ENCODE measurements around the gene ARFGAP1. TPM values are rescaled to one million over a fixed set of nuclear protein-coding genes. Genes with fewer than 3 reads are reported as not detected.
"Not testable (repeated sequence)": the region's sequence is repeated elsewhere in the genome, so short reads cannot be mapped to it uniquely, and the experiment has no call there.

The ARFGAP1 gene
- total RNA-seq, 1 experiment from 2014 or later, result 61.8 TPM

- DNase-seq (ENCODE audit: low read depth), result no peak
Measured at GRCh38 chr20:63290136-63290676, 17.6 kb downstream of the ARFGAP1 start.

- DNase-seq (ENCODE audit: low read depth), result no peak
Measured at GRCh38 chr20:63290677-63291472, 18.3 kb downstream of the ARFGAP1 start.

GRCh38 chr20:63291811-63292210 is 19.2 kb downstream of the ARFGAP1 start:
- DNase-seq (ENCODE audit: low read depth), result no peak

- peak; percentile 16 for DNase-seq (ENCODE audit: low read depth)
Measured at GRCh38 chr20:63292292-63292701, 19.7 kb downstream of the ARFGAP1 start.

- DNase-seq (ENCODE audit: low read depth), result no peak
Measured at GRCh38 chr20:63292904-63293303, 20.3 kb downstream of the ARFGAP1 start, which contains the start of gene COL20A1. COL20A1 (plus strand) TSS chr20:63293186; CDS start chr20:63295108, 1,922 bp downstream.

GRCh38 chr20:63293456-63293855 is 20.8 kb downstream of the ARFGAP1 start:
- no peak for DNase-seq (ENCODE audit: low read depth)

GRCh38 chr20:63293871-63294535 is 21.4 kb downstream of the ARFGAP1 start:
- no peak for DNase-seq (ENCODE audit: low read depth)

GRCh38 chr20:63294536-63294900 is 21.9 kb downstream of the ARFGAP1 start:
- no peak for DNase-seq (ENCODE audit: low read depth)

- DNase-seq (ENCODE audit: low read depth), result no peak
Measured at GRCh38 chr20:63295018-63295417, 22.4 kb downstream of the ARFGAP1 start.

- DNase-seq (ENCODE audit: low read depth), result no peak
Measured at GRCh38 chr20:63295422-63295821, 22.8 kb downstream of the ARFGAP1 start.

GRCh38 chr20:63295846-63296245 is 23.2 kb downstream of the ARFGAP1 start:
- no peak for DNase-seq (ENCODE audit: low read depth)

- DNase-seq (ENCODE audit: low read depth), result no peak
Measured at GRCh38 chr20:63296531-63297299, 24.1 kb downstream of the ARFGAP1 start.

- DNase-seq (ENCODE audit: low read depth), result no peak
Measured at GRCh38 chr20:63297371-63297781, 24.8 kb downstream of the ARFGAP1 start.

- DNase-seq (ENCODE audit: low read depth), result no peak
Measured at GRCh38 chr20:63297796-63298572, 25.4 kb downstream of the ARFGAP1 start.

- no peak for DNase-seq (ENCODE audit: low read depth)
Measured at GRCh38 chr20:63298731-63299312, 26.2 kb downstream of the ARFGAP1 start.

GRCh38 chr20:63301671-63302070 is 29.1 kb downstream of the ARFGAP1 start:
- no peak for DNase-seq (ENCODE audit: low read depth)

- DNase-seq (ENCODE audit: low read depth), result no peak
Measured at GRCh38 chr20:63303095-63303666, 30.6 kb downstream of the ARFGAP1 start.

GRCh38 chr20:63305393-63305792 is 32.8 kb downstream of the ARFGAP1 start:
- DNase-seq (ENCODE audit: low read depth), result no peak

- not testable (repeated sequence) for DNase-seq (ENCODE audit: low read depth)
Measured at GRCh38 chr20:63305933-63306672, 33.5 kb downstream of the ARFGAP1 start.

Data from LHCN-M2 (cell line).